ENCODE results near the gene AK3.

- TF ChIP-seq, protein P1, sequence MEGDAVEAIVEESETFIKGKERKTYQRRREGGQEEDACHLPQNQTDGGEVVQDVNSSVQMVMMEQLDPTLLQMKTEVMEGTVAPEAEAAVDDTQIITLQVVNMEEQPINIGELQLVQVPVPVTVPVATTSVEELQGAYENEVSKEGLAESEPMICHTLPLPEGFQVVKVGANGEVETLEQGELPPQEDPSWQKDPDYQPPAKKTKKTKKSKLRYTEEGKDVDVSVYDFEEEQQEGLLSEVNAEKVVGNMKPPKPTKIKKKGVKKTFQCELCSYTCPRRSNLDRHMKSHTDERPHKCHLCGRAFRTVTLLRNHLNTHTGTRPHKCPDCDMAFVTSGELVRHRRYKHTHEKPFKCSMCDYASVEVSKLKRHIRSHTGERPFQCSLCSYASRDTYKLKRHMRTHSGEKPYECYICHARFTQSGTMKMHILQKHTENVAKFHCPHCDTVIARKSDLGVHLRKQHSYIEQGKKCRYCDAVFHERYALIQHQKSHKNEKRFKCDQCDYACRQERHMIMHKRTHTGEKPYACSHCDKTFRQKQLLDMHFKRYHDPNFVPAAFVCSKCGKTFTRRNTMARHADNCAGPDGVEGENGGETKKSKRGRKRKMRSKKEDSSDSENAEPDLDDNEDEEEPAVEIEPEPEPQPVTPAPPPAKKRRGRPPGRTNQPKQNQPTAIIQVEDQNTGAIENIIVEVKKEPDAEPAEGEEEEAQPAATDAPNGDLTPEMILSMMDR (conservative IDR thresholded peaks at IDR 0.05; ENCODE audit: low read depth, low read length): no peak
- TF ChIP-seq EZH2phosphoT487 (IDR thresholded peaks at IDR 0.05; ENCODE audit: borderline replicate concordance, low read length): no peak
- no peak for TF ChIP-seq EZH2 (IDR thresholded peaks at IDR 0.05; ENCODE audit: low read length, unreplicated experiment)
Measured at GRCh38 chr9:4680173-4680525, 60.9 kb downstream of the AK3 start.
